Psoas muscle (tissue), 8 donors: ENCODE data around the gene AKT1. TPM values are rescaled to one million over a fixed set of nuclear protein-coding genes. Genes with fewer than 3 reads are reported as not detected.
A peak's percentile ranks its signal among the peaks of the same experiment; 100 is the strongest.

Experiments used
- ATAC-seq, 4 donors: fragments of 200-7000 bp; cut with Tn5 transposase; one replicate each; pipeline ENCODE4 v1.9.1; 2020; ENCODE audit warnings: moderate library complexity in 3 of 4, mild to moderate bottlenecking in 2 of 4
- DNase-seq, 2 donors: peaks; one replicate each; pipeline ENCODE4 v3.0.0-alpha.2; 2020
- H3K27ac ChIP-seq: fragments of 200-600 bp; one replicate; pipeline ENCODE4 v1.8.0; 2022
- H3K27me3 ChIP-seq, 3 donors: fragments of 200-600 bp in 1 of 3; one replicate each; pipeline versions ENCODE4 v1.6.1 to v1.8.0; 2013 to 2022; ENCODE audit warnings: low read length in 2 of 3, mild to moderate bottlenecking in 2 of 3, moderate library complexity in 1 of 3; ENCODE audit not compliant: insufficient read depth in 3 of 3
- H3K36me3 ChIP-seq, 2 donors: fragments of 200-600 bp in 1 of 2; one replicate each; pipeline versions ENCODE4 v1.6.1 to v1.8.0; 2013 to 2022; ENCODE audit warnings: low read depth in 1 of 2, mild to moderate bottlenecking in 1 of 2, moderate library complexity in 1 of 2; ENCODE audit not compliant: insufficient read depth in 1 of 2
- H3K4me1 ChIP-seq: fragments of 200-600 bp; one replicate; pipeline ENCODE4 v1.8.0; 2022
- H3K4me3 ChIP-seq: fragments of 200-600 bp; one replicate; pipeline ENCODE4 v1.8.0; 2022; ENCODE audit warnings: mild to moderate bottlenecking
- H3K9me3 ChIP-seq: fragments of 200-600 bp; one replicate; pipeline ENCODE4 v1.8.0; 2022
- CTCF ChIP-seq: fragments of 200-600 bp; IDR thresholded peaks from one replicate; pipeline ENCODE4 v1.8.0; 2022; ENCODE audit warnings: antibody characterized with exemption
- WGBS, 3 donors: extraction: QIAGEN DNeasy Blood & Tissue Kit; methylation state at CpG; one replicate each; pipeline versions ENCODE4 v1.1.6 to v1.1.7; 2013; 5-methylcytosine and 5-hydroxymethylcytosine counted together
- intact Hi-C, 2 donors: fragments of 100-400 bp; cut with DNase I; formaldehyde crosslinking; loops; one replicate each; pipeline versions ENCODE4 v1.11.0 to v1.14.2; 2022
- polyA plus RNA-seq, 3 donors: library from polyadenylated mRNA; stranded (reverse); fragments of 200-250 nt; gene quantifications; one replicate each; pipeline ENCODE4 v1.2.3, GENCODE V29; 2013
- total RNA-seq, 4 donors: library from RNA; stranded (reverse); fragmentation: NEBNext Ultra II Directional in 2 of 4; extraction: Animal tissue kit (Norgen Biotek cat#: 25700) in 2 of 4; gene quantifications; one replicate each; pipeline versions ENCODE4 v1.2.1 to v1.2.4, GENCODE V29; 2021 to 2023
- donor health status: healthy with polysubstance abuse.
- donor health status: DM: no; HTN: no; CAD: no; lungs with moderate emphysema.
- donor health status: Bipolar disorder and iron deficiency.
- donor health status: healthy.
- donor health status: DM: yes; HTN: yes; CAD: no.
- donor health status: DM: no; HTN: no; CAD: no.
- donor health status: DM: no; HTN: no; CAD: no.
- donor health status: DM: yes; HTN: yes; CAD: no.

Gene AKT1
- total and polyA plus RNA-seq, 7 donors = 51.9 to 102 (median 62.0) TPM

GRCh38 chr14:104757681-104758392, 37.7 kb downstream of the AKT1 start:
- no peak for TF ChIP-seq CTCF
- DNase-seq (no peak), ATAC-seq (no peak)
- Histone ChIP-seq H3K4me3 (no peak overlapping the region), H3K27me3 (no peaks in the 10 kb centered on the region), H3K27ac (no peak overlapping the region), H3K36me3 (peaks cover 0 to 45% of the 10 kb centered on the region in 2 donors), H3K4me1 (peaks cover 49% of the 10 kb centered on the region), H3K9me3 (no peaks in the 10 kb centered on the region)
- intact Hi-C loops = loop anchor here in 1 of 2 donors (5.0 kb wide), 1 partner anchor 39 kb away; the partner anchor contains the start of gene AKT1
- 81 to 85% (median 83%) methylated on average over 19 of the region's 19 CpGs for WGBS, 3 donors

GRCh38 chr14:104757238-104757585, 38.3 kb downstream of the AKT1 start:
- Histone ChIP-seq H3K27ac (peak overlapping the region; percentile 18), H3K4me3 (no peak overlapping the region), H3K4me1 (peaks cover 46% of the 10 kb centered on the region), H3K9me3 (no peaks in the 10 kb centered on the region), H3K36me3 (peaks cover 0 to 45% of the 10 kb centered on the region in 2 donors), H3K27me3 (no peaks in the 10 kb centered on the region)
- intact Hi-C loops = loop anchor here in 1 of 2 donors (5.0 kb wide), 1 partner anchor 40 kb away; the partner anchor contains the start of gene AKT1
- DNase-seq (no peak), ATAC-seq (no peak)
- 69 to 77% (median 73%) methylated on average over 10 of the region's 10 CpGs for WGBS, 3 donors
- TF ChIP-seq CTCF = no peak

- peaks cover 45% of the 10 kb centered on the region for H3K4me1 ChIP-seq
- DNase-seq = no peak
Measured at GRCh38 chr14:104756477-104757237, 38.9 kb downstream of the AKT1 start.

GRCh38 chr14:104755621-104756020, 39.9 kb downstream of the AKT1 start:
- H3K27me3 ChIP-seq = no peaks in the 10 kb centered on the region
- TF ChIP-seq CTCF = no peak
- intact Hi-C loops = loop anchor here in 1 of 2 donors (5.0 kb wide), 1 partner anchor 42 kb away; the partner anchor contains the start of gene AKT1
- 71 to 74% (median 72%) methylated on average over 11 of the region's 11 CpGs for WGBS, 3 donors
- ATAC-seq (no peak), DNase-seq (no peak)
- no peaks in the 10 kb centered on the region for H3K9me3 ChIP-seq
- no peak overlapping the region for H3K4me3 ChIP-seq
- peaks cover 0 to 45% of the 10 kb centered on the region in 2 donors for H3K36me3 ChIP-seq
- peaks cover 37% of the 10 kb centered on the region for H3K4me1 ChIP-seq
- peak overlapping the region; percentile 30 for H3K27ac ChIP-seq

More at GRCh38 chr14:104756477-104757237, 38.9 kb downstream of the AKT1 start:
- no peaks in the 10 kb centered on the region for H3K9me3 ChIP-seq
- no peak overlapping the region for H3K27ac ChIP-seq
- no peak overlapping the region for H3K4me3 ChIP-seq
- H3K36me3 ChIP-seq = peaks cover 0 to 45% of the 10 kb centered on the region in 2 donors
- no peaks in the 10 kb centered on the region for H3K27me3 ChIP-seq
- no peak for TF ChIP-seq CTCF
- intact Hi-C loops = loop anchor here in 1 of 2 donors (5.0 kb wide), 1 partner anchor 41 kb away; the partner anchor contains the start of gene AKT1
- no peak for ATAC-seq
- WGBS, 3 donors = 76 to 86% (median 82%) methylated on average over 27 of the region's 27 CpGs
